ENCODE measurements around the gene PEAK3.
"Not testable (repeated sequence)": the region's sequence is repeated elsewhere in the genome, so short reads cannot be mapped to it uniquely, and the experiment has no call there.

Gene PEAK3

DNA sequence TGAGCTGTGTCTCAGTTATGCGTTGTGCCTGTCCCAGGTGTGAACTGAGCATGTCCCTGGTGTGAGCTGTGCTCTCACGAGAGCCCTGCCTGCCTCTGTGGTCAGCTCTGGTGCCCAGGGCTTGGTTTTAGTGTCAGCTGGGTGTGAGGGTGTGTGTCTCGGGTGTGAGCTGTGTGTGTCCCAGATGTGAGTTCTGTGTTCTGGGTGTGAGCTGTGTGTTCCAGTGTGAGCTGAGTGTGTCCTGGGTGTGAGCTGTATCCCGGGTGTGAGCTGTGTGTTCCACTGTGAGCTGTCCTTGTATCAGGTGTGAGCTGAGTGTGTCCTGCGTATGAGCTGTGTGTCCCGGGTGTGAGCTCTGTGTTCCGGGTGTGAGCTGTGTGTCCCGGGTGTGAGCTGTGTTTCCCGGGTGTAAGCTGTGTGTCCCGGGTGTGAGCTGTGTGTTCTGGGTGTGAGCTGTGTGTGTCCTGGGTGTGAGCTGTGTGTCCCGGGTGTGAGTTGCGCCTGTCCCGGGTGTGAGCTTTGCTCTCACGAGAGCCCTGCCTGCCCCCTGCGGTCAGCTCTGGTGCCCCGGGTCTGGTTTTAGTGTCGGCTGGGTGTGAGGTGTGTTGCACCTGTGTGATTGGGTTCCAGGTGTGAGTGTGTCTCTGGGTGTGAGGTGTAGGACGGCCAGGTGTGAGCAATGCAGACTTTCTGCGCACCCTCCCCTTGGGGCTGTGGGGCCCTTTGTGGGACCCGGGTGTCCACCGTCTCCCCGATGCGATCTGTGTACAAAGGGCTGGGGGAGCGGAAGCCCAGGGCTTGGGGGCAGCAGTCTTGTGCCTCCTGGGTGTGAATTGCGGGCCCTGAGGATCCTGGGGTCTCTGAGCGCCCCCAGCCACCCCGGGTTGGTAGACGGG lies 7.1 kb upstream of the PEAK3 start:
- TF ChIP-seq, protein P1, sequence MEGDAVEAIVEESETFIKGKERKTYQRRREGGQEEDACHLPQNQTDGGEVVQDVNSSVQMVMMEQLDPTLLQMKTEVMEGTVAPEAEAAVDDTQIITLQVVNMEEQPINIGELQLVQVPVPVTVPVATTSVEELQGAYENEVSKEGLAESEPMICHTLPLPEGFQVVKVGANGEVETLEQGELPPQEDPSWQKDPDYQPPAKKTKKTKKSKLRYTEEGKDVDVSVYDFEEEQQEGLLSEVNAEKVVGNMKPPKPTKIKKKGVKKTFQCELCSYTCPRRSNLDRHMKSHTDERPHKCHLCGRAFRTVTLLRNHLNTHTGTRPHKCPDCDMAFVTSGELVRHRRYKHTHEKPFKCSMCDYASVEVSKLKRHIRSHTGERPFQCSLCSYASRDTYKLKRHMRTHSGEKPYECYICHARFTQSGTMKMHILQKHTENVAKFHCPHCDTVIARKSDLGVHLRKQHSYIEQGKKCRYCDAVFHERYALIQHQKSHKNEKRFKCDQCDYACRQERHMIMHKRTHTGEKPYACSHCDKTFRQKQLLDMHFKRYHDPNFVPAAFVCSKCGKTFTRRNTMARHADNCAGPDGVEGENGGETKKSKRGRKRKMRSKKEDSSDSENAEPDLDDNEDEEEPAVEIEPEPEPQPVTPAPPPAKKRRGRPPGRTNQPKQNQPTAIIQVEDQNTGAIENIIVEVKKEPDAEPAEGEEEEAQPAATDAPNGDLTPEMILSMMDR (IDR thresholded peaks at IDR 0.05; ENCODE audit: extremely low read depth, insufficient read depth, missing control alignments), result no peak
- no peak for DNase-seq (ENCODE audit: low spot score)
- in situ Hi-C loops (cut with MboI; ENCODE audit: low pct_unique_long_range_greater_than_20kb, low sequenced_read_pairs, unreplicated experiment), result no loop called here

DNA sequence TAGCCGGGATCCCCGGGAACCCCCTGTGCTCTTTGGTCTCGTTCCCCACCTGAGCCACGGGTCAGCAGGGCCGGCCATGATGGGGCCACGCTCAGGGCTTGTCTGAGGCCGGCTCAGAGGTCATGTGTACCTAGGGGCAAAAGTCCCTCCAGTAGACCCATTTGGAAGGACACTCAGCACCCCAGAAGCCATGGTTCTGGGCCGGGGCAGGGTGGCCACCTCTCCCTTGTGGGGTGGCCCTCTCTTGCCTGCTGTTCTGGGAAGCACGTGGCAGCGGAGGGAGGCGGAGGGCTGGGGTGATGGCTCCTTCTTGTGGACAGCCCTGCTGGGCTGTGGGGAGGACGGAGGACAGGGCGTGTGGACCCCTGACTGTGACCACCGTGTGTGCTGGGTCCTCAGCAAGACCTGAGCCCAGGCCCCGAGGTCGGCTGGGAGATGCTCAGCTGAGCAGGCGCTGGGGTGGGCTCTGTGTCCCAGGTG lies 6.4 kb upstream of the PEAK3 start:
- TF ChIP-seq, protein P1 (IDR thresholded peaks at IDR 0.05; ENCODE audit: extremely low read depth, insufficient read depth, missing control alignments), result no peak
- in situ Hi-C loops (cut with MboI; ENCODE audit: low pct_unique_long_range_greater_than_20kb, low sequenced_read_pairs, unreplicated experiment), result no loop called here
- DNase-seq (ENCODE audit: low spot score), result no peak

DNA sequence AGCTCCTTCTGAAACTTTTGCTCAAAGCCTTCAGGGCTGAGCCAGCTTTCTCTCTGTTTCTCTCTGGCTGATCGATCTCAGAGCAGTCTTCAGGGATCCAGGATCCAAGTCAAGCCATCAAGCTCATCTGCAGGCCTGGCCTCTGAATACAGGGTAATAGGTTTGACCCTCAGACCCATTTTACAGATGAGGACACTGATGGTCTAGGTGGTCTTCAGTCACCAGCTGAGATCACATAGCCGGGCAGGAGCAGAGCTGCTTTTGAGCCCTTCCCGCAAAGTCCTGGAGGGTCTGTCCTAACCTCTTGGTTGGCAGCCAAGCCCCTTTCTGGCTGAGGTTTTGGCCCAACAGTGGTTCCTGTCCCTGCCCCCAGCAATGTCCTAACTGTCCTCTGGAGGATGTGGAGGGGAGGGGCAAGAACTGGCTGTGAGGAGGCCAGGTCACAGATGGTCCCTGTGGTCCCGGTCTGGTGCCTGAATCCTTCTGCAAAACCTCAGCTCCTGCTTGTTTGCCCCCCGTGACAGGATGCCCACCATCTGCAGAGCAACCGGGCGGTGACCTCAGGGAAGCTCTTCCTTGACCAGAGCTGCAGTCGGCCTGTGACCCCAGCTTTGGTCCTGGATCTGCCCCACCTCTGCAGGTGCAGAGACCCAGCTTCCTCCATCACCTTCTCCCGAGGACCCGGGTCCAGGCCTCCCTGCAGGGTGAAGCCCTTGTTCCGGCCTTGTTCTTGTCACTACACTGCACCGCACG lies 5.8 kb upstream of the PEAK3 start:
- in situ Hi-C loops (cut with MboI; ENCODE audit: low pct_unique_long_range_greater_than_20kb, low sequenced_read_pairs, unreplicated experiment), result no loop called here
- DNase-seq (ENCODE audit: low spot score), result no peak

DNA sequence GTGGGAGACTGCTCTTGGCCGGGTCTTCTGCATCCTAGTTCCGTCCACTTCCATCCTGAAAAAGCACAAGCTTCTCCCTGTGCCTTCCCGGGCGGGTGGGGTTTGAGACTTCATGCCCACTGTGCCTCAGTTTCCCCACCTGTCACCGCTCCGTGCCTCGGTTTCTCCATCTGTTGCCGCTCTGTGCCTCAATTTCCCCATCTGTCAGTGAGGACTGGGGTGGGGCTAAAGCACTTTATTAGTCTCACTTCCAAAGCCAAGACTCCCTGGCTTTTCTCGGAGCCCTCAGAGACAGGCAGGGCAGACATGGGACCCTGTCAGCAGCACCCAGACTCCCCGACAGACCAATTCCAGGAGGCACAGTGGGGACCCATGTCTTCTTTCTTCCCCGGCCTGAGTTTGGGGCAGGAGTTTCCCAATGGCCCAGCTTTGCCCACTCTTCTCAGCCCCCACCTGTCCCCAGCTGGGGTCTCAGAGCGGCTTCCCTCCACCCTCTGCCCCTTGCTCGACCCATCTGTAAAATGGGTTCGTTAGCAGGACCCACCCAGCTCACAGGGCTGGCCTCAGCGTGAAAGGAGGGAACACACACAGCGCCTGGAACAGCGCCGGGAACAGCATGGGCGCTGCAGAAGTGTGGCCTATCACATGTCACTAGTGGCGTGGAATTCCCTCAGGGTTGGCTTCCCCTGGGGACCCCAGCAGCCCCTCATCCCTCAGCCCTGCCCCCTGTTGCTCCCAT lies 4.6 kb upstream of the PEAK3 start:
- in situ Hi-C loops (cut with MboI; ENCODE audit: low pct_unique_long_range_greater_than_20kb, low sequenced_read_pairs, unreplicated experiment), result no loop called here
- DNase-seq (ENCODE audit: low spot score), result no peak

More for the DNA sequence above, 5.8 kb upstream of the PEAK3 start:
- TF ChIP-seq, protein P1 (IDR thresholded peaks at IDR 0.05; ENCODE audit: extremely low read depth, insufficient read depth, missing control alignments), result no peak

DNA sequence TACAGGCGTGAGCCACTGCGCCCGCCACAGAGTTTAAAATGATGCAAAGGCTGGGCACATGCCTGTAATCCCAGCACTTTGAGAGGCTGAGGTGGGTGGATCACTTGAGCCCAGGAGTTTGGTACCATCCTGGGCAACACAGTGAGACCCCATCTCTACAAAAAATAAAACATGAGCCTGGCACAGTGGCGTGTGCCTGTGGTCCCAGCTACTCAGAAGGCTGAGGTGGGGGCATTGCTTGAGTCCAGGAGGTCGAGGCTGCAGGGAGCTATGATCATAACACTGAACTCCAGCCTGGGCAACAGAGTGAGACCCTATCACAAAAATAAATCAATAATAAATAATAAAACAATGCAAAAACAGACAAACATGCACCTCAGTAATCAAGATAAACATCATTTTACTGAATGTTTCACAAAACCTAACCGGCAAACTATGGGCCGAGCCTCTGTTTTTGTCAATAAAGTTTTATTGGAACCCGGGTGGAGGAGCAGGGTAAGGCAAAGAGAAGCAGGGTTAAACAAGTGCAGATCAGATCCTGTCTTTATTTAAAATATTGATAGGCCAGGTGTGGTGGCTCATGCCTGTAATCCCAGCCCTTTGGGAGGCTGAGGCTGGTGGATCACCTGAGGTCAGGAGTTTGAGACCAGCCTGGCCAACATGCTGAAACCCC lies 2.0 kb upstream of the PEAK3 start:
- in situ Hi-C loops (cut with MboI; ENCODE audit: low pct_unique_long_range_greater_than_20kb, low sequenced_read_pairs, unreplicated experiment), result no loop called here
- no peak for DNase-seq (ENCODE audit: low spot score)
- TF ChIP-seq, protein P1 (IDR thresholded peaks at IDR 0.05; ENCODE audit: extremely low read depth, insufficient read depth, missing control alignments), result no peak

More for the DNA sequence above, 4.6 kb upstream of the PEAK3 start:
- TF ChIP-seq, protein P1 (IDR thresholded peaks at IDR 0.05; ENCODE audit: extremely low read depth, insufficient read depth, missing control alignments), result no peak

DNA sequence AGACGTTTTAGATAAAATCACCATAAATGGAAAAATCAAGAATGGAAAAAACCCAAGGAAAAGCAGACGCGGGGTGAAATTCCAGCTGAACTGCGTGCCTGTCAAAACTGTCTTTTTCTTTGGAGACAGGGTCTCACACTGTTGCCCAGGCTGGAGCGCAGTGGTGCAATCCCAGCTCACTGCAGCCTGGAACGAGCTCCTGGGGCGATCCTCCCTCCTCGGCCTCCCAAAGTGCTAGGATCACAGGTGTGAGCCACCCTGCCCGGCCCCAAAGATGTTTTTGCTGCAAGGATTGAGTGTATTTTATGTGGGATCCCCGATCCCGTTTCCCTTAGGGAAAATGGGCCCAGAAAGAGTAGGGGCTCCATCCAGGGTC lies 875 bp upstream of the PEAK3 start:
- no peak for DNase-seq (ENCODE audit: low spot score)
- in situ Hi-C loops (cut with MboI; ENCODE audit: low pct_unique_long_range_greater_than_20kb, low sequenced_read_pairs, unreplicated experiment), result no loop called here
- TF ChIP-seq, protein P1 (IDR thresholded peaks at IDR 0.05; ENCODE audit: extremely low read depth, insufficient read depth, missing control alignments), result no peak

DNA sequence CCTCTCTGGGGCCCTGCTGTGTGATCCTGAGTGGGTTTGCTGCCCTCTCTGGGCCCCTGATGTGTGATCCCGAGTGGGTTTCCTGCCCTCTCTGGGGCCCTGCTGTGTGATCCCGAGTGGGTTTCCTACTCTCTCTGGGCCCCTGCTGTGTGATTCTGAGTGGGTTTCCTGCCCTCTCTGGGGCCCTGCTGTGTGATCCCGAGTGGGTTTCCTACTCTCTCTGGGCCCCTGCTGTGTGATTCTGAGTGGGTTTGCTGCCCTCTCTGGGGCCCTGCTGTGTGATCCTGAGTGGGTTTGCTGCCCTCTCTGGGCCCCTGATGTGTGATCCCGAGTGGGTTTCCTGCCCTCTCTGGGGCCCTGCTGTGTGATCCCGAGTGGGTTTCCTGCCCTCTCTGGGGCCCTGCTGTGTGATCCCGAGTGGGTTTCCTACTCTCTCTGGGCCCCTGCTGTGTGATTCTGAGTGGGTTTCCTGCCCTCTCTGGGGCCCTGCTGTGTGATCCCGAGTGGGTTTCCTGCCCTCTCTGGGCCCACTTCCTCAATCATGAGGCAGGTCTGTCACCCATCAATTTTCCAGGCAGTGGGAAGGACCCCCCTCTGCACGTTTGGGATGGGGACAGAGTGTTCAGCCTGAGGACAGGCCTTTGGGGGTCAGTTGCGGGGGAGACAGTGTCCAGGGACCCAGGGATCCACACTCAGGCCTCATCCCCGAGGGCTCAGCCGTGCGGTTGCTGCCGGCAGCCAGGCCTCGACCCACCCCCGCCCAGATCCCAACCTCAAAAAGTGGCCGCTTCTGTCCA lies 512 bp downstream of the PEAK3 start:
- DNase-seq (ENCODE audit: low spot score); in situ Hi-C loops (cut with MboI; ENCODE audit: low pct_unique_long_range_greater_than_20kb, low sequenced_read_pairs, unreplicated experiment): not testable (repeated sequence)
